Right kidney (tissue), 9 donors: Measurements from ENCODE around the gene TBCEL.

Experiments used
- DNase-seq: peaks from one replicate; pipeline ENCODE4 v3.0.0-alpha.2; 2016
- long read RNA-seq, 8 donors: transcript quantifications; one replicate each; lab custom pipeline, GENCODE V29; 2026

TBCEL gene, protein sequence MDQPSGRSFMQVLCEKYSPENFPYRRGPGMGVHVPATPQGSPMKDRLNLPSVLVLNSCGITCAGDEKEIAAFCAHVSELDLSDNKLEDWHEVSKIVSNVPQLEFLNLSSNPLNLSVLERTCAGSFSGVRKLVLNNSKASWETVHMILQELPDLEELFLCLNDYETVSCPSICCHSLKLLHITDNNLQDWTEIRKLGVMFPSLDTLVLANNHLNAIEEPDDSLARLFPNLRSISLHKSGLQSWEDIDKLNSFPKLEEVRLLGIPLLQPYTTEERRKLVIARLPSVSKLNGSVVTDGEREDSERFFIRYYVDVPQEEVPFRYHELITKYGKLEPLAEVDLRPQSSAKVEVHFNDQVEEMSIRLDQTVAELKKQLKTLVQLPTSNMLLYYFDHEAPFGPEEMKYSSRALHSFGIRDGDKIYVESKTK
- long read RNA-seq, donor 1, full-length matches to known transcripts, result 1 of 1 reads
- long read RNA-seq, donor 1, partial matches to known transcripts, result 0 of 1 reads
- long read RNA-seq, donor 1, other reads (novel, unspliced or antisense), result 0 of 1 reads
- long read RNA-seq, donor 2, full-length matches to known transcripts, result 1 of 1 reads
- long read RNA-seq, donor 2, partial matches to known transcripts, result 0 of 1 reads
- long read RNA-seq, donor 2, other reads (novel, unspliced or antisense), result 0 of 1 reads
- long read RNA-seq, donor 3, full-length matches to known transcripts, result 4 of 4 reads
- long read RNA-seq, donor 3, partial matches to known transcripts, result 0 of 4 reads
- long read RNA-seq, donor 3, other reads (novel, unspliced or antisense), result 0 of 4 reads
- long read RNA-seq, donor 4, full-length matches to known transcripts, result 2 of 2 reads
- long read RNA-seq, donor 4, partial matches to known transcripts, result 0 of 2 reads
- long read RNA-seq, donor 4, other reads (novel, unspliced or antisense), result 0 of 2 reads
- long read RNA-seq, donor 5, full-length matches to known transcripts, result 1 of 1 reads
- long read RNA-seq, donor 5, partial matches to known transcripts, result 0 of 1 reads
- long read RNA-seq, donor 5, other reads (novel, unspliced or antisense), result 0 of 1 reads
- long read RNA-seq, donor 6, full-length matches to known transcripts, result 6 of 6 reads
- long read RNA-seq, donor 6, partial matches to known transcripts, result 0 of 6 reads
- long read RNA-seq, donor 6, other reads (novel, unspliced or antisense), result 0 of 6 reads
- long read RNA-seq, donor 7, partial matches to known transcripts, result 0 of 1 reads
- long read RNA-seq, donor 7, other reads (novel, unspliced or antisense), result 0 of 1 reads
- long read RNA-seq, donor 8, full-length matches to known transcripts, result 2 of 10 reads
- long read RNA-seq, donor 8, partial matches to known transcripts, result 8 of 10 reads
- long read RNA-seq, donor 8, other reads (novel, unspliced or antisense), result 0 of 10 reads

DNA sequence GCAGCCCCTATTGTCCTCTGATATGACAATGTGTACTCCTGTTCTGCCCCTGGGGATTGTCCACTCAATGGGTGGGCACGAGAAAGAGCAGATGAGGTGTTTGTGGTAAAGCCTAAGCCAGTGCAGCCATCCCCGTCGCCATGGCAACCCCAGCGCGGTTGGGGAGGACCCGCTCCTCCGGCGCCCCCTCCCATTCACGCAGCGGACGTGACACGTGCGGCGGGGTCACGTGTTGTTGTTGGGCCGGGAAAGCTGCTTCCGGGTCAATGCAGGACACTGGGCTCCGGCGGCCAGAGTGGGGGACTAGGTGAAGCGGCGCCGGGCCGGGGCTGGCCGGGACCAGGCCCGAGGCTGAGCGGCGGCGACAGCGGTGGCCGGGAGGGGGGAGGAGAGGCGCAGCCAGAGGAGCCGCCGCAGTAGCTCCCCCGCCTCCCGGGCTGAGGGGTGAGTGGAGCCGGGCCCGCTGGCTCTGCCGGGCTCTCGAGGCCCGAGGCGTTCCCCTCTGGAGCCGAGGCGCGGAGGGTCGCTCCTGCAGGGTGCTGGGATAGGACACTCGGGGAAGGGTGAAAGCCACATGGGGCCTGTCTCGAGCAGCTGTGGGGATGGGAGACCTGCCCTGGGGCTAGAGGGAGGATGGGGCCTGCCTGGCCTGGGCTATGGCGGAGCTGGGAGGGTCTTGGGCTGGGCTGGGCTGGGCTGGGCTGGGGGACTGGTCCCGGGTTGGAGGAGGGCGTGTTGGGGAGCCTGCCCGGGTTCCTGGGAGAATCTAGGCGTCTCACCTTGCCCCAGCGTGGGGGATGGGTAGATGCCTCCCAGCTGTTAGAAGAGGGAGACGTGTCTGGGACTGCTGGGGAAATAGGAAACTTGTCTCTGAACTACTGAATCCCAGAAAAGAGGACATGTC is at the start of gene TBCEL:
Gene TBCEL (plus strand): TSS at position 255 of the 904 bp plus-strand sequence. CDS start 21,589 bp downstream, outside the sequence.
- DNase-seq, result peak; percentile 89

DNA sequence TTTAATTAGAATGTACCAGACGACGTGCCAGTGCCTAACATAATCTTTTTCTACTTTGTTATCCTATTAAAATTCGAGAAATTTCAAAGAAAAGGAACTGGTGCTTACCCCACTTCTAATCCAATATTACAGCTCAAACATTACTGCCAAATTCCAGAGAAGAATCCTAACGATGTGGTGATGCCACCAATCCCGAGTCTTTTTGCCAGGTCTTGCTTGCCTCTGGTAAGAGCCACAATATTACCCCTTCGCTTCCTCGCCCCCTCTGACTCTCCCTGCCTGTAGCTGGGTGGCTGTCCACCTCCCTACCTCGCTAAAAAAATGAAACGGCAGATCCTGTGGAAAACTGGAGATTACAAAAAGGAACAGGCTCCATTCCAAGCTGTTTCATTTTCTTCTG is 49.4 kb upstream of the TBCEL start:
- DNase-seq, result no peak

GRCh38 chr11:120974965-120975364 is 48.9 kb upstream of the TBCEL start:
- DNase-seq, result no peak

GRCh38 chr11:120977266-120978137 is 46.4 kb upstream of the TBCEL start:
- no peak for DNase-seq

DNA sequence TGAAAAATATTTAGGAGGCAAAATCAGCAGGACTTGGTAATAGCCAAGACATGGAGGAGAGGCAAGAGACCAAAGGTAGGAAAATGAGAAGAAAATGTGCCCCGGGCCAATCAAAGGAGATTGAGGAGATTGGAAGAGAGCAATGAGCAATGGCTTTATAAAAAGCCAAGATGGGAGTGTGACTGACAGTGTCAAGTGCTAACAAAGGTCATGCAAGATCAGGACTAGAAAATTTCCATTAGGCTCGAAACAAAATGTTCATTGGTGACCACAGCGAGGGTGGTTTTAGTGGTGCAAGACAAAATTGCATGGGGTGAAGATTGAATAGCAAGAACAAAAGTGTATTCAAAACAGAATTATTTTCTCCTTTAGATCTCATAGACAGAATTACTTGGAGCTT is 45.2 kb upstream of the TBCEL start:
- no peak for DNase-seq

DNA sequence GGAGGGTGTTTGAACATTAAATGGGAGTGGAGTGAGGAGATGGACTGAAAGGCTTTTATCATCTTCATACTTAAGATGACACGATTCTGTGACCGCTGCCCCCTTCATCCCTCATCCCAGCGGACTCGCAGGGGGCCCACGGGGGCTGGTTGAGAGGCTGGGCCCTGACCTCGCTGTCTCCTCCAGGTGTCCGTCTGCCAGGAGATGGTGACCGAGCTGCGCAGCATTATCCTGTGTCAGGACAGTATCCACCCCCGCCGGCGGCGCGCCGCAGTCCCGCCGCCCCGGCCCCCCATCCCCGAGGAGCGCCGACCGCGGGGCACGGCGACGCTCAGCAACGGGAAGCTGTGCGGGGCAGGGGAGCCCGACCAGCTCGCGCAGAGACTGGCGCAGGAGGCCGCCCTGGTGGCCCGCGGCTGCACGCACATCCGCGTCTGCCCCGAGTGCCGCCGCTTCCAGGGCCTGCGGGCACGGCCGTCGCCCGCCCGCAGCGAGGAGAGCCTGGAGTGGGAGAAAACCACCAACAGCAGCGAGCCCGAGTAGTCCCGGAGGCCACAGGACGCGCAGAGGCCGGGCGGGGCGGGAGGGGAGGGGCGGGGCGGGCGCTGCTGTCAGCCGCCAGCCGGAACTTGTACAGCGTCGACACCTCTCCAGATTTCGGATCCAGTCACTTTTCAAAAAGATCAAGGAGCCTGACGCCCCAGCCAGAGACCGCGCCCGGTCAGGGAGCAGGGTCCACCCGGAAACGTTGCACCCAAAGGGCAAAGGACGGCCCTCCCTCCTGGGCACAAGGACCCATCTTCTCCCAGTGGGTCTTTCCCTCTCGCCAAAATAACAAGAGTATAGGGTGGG is 38.0 kb upstream of the TBCEL start:
- peak; percentile 66 for DNase-seq

DNA sequence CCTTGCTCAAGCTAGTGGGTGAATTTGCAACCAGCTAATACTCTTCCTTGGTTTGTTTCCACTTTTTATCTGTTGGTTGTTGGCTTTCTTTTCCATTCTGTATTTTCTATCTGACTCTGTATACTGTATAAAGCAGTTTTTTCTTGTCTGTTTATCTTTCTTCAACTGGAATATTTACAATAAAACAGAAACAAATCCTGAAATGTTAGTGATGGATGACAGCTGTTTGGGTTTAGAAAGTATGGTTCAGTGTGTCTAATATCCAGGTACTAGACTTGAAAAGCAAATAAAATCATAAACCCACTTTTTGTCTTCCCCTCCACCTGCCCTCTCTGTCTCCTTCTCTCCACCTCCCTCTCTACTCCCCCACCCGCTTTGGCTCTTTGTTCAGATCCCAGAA is 35.3 kb upstream of the TBCEL start:
- no peak for DNase-seq

- DNase-seq, result no peak
Measured at GRCh38 chr11:120991830-120992686, 31.8 kb upstream of the TBCEL start.

- DNase-seq, result no peak
Measured at GRCh38 chr11:120994091-120994859, 29.6 kb upstream of the TBCEL start.

GRCh38 chr11:120995184-120995583 is 28.7 kb upstream of the TBCEL start:
- no peak for DNase-seq

DNA sequence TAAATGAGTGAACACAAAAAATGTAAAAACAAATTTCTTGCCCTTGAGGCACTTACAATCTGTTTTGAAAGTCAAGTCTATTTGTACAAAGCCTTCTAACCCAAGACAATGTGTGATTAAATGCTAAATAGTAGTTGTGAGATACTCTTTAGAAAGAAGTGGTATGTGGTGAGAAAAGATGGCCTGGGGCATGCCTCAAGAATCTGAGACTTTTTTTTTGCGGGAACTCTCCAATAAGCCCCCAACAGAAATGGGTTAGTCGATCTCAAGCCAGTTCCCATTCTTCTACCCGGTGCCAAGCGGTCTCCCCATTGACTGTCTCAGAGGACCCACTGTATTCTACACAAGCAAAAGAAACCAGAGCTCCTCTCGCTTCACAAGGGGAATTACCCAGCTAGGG is 26.9 kb upstream of the TBCEL start:
- no peak for DNase-seq

GRCh38 chr11:120998581-120998980 is 25.3 kb upstream of the TBCEL start:
- DNase-seq, result no peak

GRCh38 chr11:121004206-121004840 is 19.6 kb upstream of the TBCEL start:
- DNase-seq, result no peak

GRCh38 chr11:121006922-121007321 is 17.0 kb upstream of the TBCEL start:
- no peak for DNase-seq

GRCh38 chr11:121008551-121008950 is 15.4 kb upstream of the TBCEL start:
- DNase-seq, result no peak

GRCh38 chr11:121012091-121012490 is 11.8 kb upstream of the TBCEL start:
- no peak for DNase-seq

DNA sequence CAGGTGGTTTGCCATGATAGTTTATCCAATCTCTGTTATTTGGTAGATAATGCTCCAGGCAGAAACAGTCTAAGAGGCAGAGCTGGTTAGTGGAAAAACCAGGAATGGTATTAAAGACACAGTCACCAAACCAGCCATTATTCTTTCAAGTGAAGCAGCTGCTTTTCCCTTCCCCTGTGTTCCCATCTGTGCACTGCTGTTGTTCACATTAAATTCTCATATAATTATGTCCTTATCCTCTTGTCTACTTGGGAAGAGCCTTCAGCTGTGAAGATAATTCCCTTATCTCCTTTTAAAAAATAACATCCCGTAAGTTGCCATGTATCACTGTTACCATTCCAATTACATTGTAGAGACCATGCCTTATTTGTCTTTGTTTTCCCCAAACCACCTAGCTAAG is 5.2 kb upstream of the TBCEL start:
- no peak for DNase-seq
